ENCODE data around the gene TAS1R3. TPM values are rescaled to one million over a fixed set of nuclear protein-coding genes. Genes with fewer than 3 reads are reported as not detected.

Gene TAS1R3
- total and polyA plus RNA-seq, 2 of the 4 experiments (the other 2 are of a cell fraction) = under 0.01 to 0.05 TPM

- no peaks in the 10 kb centered on the region for H3K9me3 ChIP-seq (ENCODE audit: control insufficient read depth, insufficient read depth, low read length)
- H2AFZ ChIP-seq (replicated peaks; ENCODE audit: low read length, poor library complexity) = no peak overlapping the region
- H3K36me3 ChIP-seq (ENCODE audit: control insufficient read depth, insufficient read depth, low read length) = no peaks in the 10 kb centered on the region
- no peak overlapping the region for H3K4me2 ChIP-seq (ENCODE audit: low read depth, low read length)
- no peak overlapping the region for H2BK5ac ChIP-seq (ENCODE audit: low read depth, low read length, poor library complexity, severe bottlenecking)
- DNase-seq (no peak), ATAC-seq (ENCODE audit: low read depth) (no peak)
- dilution Hi-C loops (cut with HindIII; ENCODE audit: low sequenced_read_pairs, unreplicated experiment) = no loop called here
- no peak overlapping the region for H3K18ac ChIP-seq (ENCODE audit: low read depth, low read length)
- peaks cover 6% of the 10 kb centered on the region; the same call in 1 of the 2 replicates for H3K4me1 ChIP-seq (ENCODE audit: control insufficient read depth, insufficient read depth, low read length)
- H3K4me3 ChIP-seq (ENCODE audit: insufficient read depth, low read depth, low read length) = no peak overlapping the region
- BruUV-seq (replicated peaks) = no TSS peak
- H3K56ac ChIP-seq (ENCODE audit: extremely low read depth, insufficient read depth, low read length) = no peak overlapping the region
- ChIA-PET POLR2A (ENCODE audit: unreplicated experiment) (no interaction called here), CTCF (no interaction called here)
- in situ Hi-C loops (cut with MboI; ENCODE audit: low sequenced_read_pairs) = no loop called here
- H2BK120ac ChIP-seq (ENCODE audit: low read depth, low read length) = no peak overlapping the region
- TF ChIP-seq MAZ (IDR thresholded peaks at IDR 0.05; ENCODE audit: borderline replicate concordance, low read depth, low read length) = no peak
- no peak for TF ChIP-seq MAFK (IDR thresholded peaks at IDR 0.05; ENCODE audit: low read depth, low read length)
- TF ChIP-seq BHLHE40 (IDR thresholded peaks at IDR 0.05; ENCODE audit: low read depth, low read length) = no peak
- TF ChIP-seq SMC3 (IDR thresholded peaks at IDR 0.05; ENCODE audit: low read depth, low read length) = no peak
- no peak for TF ChIP-seq RCOR1 (IDR thresholded peaks at IDR 0.05; ENCODE audit: insufficient replicate concordance, low read length)
- no peak overlapping the region for H2AK9ac ChIP-seq (replicated peaks; ENCODE audit: low read depth, low read length, poor library complexity)
- WGBS, 2 experiments (ENCODE audit: extremely low coverage in 2 of 2, insufficient read length in 1 of 2) = 95% methylated on average over 13 of the region's 22 CpGs; no CpG with 5 or more reads in 1 of the 2 experiments
- no peak overlapping the region for H3K27ac ChIP-seq (ENCODE audit: insufficient read depth, low read length)
- no peak overlapping the region for H4K91ac ChIP-seq (ENCODE audit: insufficient read depth, low read depth, low read length)
- H4K5ac ChIP-seq (ENCODE audit: low read depth, low read length) = no peak overlapping the region
- H3K27me3 ChIP-seq (ENCODE audit: control insufficient read depth, insufficient read depth, low read length) = no peaks in the 10 kb centered on the region
- no peak overlapping the region for H2BK20ac ChIP-seq (ENCODE audit: low read depth, low read length)
- H4K8ac ChIP-seq (ENCODE audit: low read depth in 2 of 2, low read length in 2 of 2) = no peak overlapping the region
- H3K9me1 ChIP-seq (ENCODE audit: insufficient read depth, low read length) = peaks cover 4% of the 10 kb centered on the region; the same call in 1 of the 2 replicates
- no peak overlapping the region for H3K23ac ChIP-seq (ENCODE audit: low read depth, low read length)
- H3K9ac ChIP-seq (ENCODE audit: low read depth, low read length) = no peak overlapping the region
- no peak overlapping the region; the same call in 1 of the 2 replicates for H2AK5ac ChIP-seq (ENCODE audit: low read depth, low read length)
- H3K79me1 ChIP-seq (ENCODE audit: low read depth in 1 of 2, low read length in 2 of 2) = no peaks in the 10 kb centered on the region
- H3K4ac ChIP-seq (ENCODE audit: low read depth, low read length) = no peak overlapping the region
- H4K20me1 ChIP-seq (ENCODE audit: insufficient read depth, low read length) = no peaks in the 10 kb centered on the region; the same call in 1 of the 2 replicates
- no peak overlapping the region for H3K14ac ChIP-seq (replicated peaks; ENCODE audit: low read depth, low read length)
- no peak overlapping the region for H2BK15ac ChIP-seq (ENCODE audit: low read depth, low read length)
- intact Hi-C loops (cut with micrococcal nuclease) = no loop called here
Observed at GRCh38 chr1:1285102-1285571, 45.9 kb upstream of the TAS1R3 start.
